ENCODE data around the gene EXOC2.

DNA sequence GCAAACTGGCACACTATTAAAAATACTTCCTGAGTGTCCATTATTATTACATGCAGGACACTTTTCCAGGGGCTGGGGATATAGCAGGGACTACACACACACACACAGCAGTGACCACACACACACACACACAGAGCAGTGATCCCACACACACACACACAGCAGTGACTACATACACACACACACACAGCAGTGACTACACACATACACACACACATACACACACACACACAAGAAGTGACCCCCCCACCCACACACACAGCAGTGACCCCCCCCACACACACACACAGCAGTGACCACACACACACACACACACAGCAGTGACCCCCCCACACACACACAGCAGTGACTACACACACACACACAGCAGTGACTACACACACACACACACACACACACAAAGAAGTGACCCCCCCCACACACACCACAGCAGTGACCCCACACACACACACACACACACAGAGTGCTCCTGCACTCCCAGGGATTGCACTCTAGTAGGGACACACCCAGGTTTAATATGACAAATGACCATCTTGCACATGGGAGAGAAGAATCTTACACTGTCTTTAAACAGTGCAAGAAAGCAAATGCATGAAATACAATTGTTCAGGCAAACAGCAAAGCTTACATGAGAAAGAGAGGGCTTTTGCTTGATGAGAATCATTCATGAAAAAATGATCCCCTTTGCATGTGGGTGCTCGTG, 185.9 kb downstream of the EXOC2 start:
- TF ChIP-seq, protein P1, sequence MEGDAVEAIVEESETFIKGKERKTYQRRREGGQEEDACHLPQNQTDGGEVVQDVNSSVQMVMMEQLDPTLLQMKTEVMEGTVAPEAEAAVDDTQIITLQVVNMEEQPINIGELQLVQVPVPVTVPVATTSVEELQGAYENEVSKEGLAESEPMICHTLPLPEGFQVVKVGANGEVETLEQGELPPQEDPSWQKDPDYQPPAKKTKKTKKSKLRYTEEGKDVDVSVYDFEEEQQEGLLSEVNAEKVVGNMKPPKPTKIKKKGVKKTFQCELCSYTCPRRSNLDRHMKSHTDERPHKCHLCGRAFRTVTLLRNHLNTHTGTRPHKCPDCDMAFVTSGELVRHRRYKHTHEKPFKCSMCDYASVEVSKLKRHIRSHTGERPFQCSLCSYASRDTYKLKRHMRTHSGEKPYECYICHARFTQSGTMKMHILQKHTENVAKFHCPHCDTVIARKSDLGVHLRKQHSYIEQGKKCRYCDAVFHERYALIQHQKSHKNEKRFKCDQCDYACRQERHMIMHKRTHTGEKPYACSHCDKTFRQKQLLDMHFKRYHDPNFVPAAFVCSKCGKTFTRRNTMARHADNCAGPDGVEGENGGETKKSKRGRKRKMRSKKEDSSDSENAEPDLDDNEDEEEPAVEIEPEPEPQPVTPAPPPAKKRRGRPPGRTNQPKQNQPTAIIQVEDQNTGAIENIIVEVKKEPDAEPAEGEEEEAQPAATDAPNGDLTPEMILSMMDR (IDR thresholded peaks at IDR 0.05), result no peak
- TF ChIP-seq TP53 (CRISPR knock-in tag; IDR thresholded peaks at IDR 0.05), result no peak
- TF ChIP-seq, protein P2, sequence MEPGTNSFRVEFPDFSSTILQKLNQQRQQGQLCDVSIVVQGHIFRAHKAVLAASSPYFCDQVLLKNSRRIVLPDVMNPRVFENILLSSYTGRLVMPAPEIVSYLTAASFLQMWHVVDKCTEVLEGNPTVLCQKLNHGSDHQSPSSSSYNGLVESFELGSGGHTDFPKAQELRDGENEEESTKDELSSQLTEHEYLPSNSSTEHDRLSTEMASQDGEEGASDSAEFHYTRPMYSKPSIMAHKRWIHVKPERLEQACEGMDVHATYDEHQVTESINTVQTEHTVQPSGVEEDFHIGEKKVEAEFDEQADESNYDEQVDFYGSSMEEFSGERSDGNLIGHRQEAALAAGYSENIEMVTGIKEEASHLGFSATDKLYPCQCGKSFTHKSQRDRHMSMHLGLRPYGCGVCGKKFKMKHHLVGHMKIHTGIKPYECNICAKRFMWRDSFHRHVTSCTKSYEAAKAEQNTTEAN (CRISPR knock-in tag; IDR thresholded peaks at IDR 0.05), result no peak
- no peak for TF ChIP-seq ETV6 (CRISPR knock-in tag; IDR thresholded peaks at IDR 0.05)
- TF ChIP-seq CREM (CRISPR knock-in tag; IDR thresholded peaks at IDR 0.05), result no peak
- TF ChIP-seq, protein P3, sequence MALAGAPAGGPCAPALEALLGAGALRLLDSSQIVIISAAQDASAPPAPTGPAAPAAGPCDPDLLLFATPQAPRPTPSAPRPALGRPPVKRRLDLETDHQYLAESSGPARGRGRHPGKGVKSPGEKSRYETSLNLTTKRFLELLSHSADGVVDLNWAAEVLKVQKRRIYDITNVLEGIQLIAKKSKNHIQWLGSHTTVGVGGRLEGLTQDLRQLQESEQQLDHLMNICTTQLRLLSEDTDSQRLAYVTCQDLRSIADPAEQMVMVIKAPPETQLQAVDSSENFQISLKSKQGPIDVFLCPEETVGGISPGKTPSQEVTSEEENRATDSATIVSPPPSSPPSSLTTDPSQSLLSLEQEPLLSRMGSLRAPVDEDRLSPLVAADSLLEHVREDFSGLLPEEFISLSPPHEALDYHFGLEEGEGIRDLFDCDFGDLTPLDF (CRISPR knock-in tag; IDR thresholded peaks at IDR 0.05), result no peak
- TF ChIP-seq, protein P4, sequence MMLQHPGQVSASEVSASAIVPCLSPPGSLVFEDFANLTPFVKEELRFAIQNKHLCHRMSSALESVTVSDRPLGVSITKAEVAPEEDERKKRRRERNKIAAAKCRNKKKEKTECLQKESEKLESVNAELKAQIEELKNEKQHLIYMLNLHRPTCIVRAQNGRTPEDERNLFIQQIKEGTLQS (CRISPR knock-in tag; conservative IDR thresholded peaks at IDR 0.05), result no peak
- TF ChIP-seq SMAD3 (CRISPR knock-in tag; IDR thresholded peaks at IDR 0.05; ENCODE audit: borderline replicate concordance), result no peak
- TF ChIP-seq, protein P5, sequence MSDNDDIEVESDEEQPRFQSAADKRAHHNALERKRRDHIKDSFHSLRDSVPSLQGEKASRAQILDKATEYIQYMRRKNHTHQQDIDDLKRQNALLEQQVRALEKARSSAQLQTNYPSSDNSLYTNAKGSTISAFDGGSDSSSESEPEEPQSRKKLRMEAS (CRISPR knock-in tag; IDR thresholded peaks at IDR 0.05), result no peak
- TF ChIP-seq SMAD4 (CRISPR knock-in tag; IDR thresholded peaks at IDR 0.05), result no peak
- TF ChIP-seq NR3C1 (CRISPR knock-in tag; conservative IDR thresholded peaks at IDR 0.05; ENCODE audit: low read depth), result no peak
- TF ChIP-seq GTF2I (CRISPR knock-in tag; conservative IDR thresholded peaks at IDR 0.05), result no peak

All from WTC11 (cell line).